CD14-positive monocyte (primary cell): ENCODE results near the gene SLC6A16. TPM values are rescaled to one million over a fixed set of nuclear protein-coding genes. Genes with fewer than 3 reads are reported as not detected.
"Not testable (repeated sequence)": the region's sequence is repeated elsewhere in the genome, so short reads cannot be mapped to it uniquely, and the experiment has no call there.

Experiments
- DNase-seq, 3 donors: peaks; one replicate each; pipeline ENCODE4 v3.0.0-alpha.2; 2011 to 2022
- H2AFZ ChIP-seq: 2 replicates; pipeline ENCODE4 v1.6.0; 2012; ENCODE audit warnings: mild to moderate bottlenecking, low read depth, low read length, inconsistent platforms; ENCODE audit not compliant: insufficient read depth, poor library complexity, severe bottlenecking
- H3K27ac ChIP-seq, 2 donors: 1 replicate in 1 of 2; 2 replicates in 1 of 2; pipeline ENCODE4 v1.5.1; 2012 to 2013; ENCODE audit warnings: low read length in 2 of 2, control low read depth in 1 of 2, inconsistent platforms in 1 of 2, low read depth in 1 of 2, mild to moderate bottlenecking in 1 of 2
- H3K27me3 ChIP-seq, 2 donors: one replicate each; pipeline versions ENCODE4 v1.6.0 to v1.6.1; 2011 to 2013; ENCODE audit warnings: low read length in 2 of 2; ENCODE audit not compliant: control insufficient read depth in 2 of 2, insufficient read depth in 2 of 2
- H3K36me3 ChIP-seq, 2 donors: replicated peaks in 1 of 2; 1 replicate in 1 of 2; 2 replicates in 1 of 2; pipeline versions ENCODE4 v1.5.1 to v1.6.1; 2012 to 2013; ENCODE audit warnings: low read length in 2 of 2, control low read depth in 1 of 2, inconsistent platforms in 1 of 2, mild to moderate bottlenecking in 1 of 2; ENCODE audit not compliant: insufficient read depth in 2 of 2, control insufficient read depth in 1 of 2
- H3K4me1 ChIP-seq, 2 donors: 1 replicate in 1 of 2; 2 replicates in 1 of 2; pipeline versions ENCODE4 v1.5.1 to v1.6.1; 2012 to 2013; ENCODE audit warnings: low read length in 2 of 2, control low read depth in 1 of 2, inconsistent platforms in 1 of 2, mild to moderate bottlenecking in 1 of 2, moderate library complexity in 1 of 2; ENCODE audit not compliant: insufficient read depth in 2 of 2, control insufficient read depth in 1 of 2
- H3K4me2 ChIP-seq: replicated peaks from 2 replicates; pipeline ENCODE3; 2012; ENCODE audit warnings: low read length, moderate library complexity, mild to moderate bottlenecking; ENCODE audit not compliant: poor library complexity, severe bottlenecking; ENCODE audit errors: extremely low read depth
- H3K4me3 ChIP-seq, 3 experiments: fragments of 200-600 bp in 1 of 3; sonication (generic) in 1 of 3; replicated peaks in 1 of 3; 1 replicate in 2 of 3; 2 replicates in 1 of 3; pipeline ENCODE4 v1.5.1; 2011 to 2013; ENCODE audit warnings: low read length in 3 of 3, mild to moderate bottlenecking in 3 of 3, control low read depth in 2 of 3, low read depth in 2 of 3, inconsistent platforms in 1 of 3, moderate library complexity in 1 of 3
- H3K79me2 ChIP-seq: 2 replicates; pipeline ENCODE4 v1.6.0; 2012; ENCODE audit warnings: mild to moderate bottlenecking, control low read depth, inconsistent platforms, low read length, moderate library complexity; ENCODE audit not compliant: insufficient read depth
- H3K9ac ChIP-seq: 2 replicates; pipeline ENCODE4 v1.6.0; 2017; ENCODE audit warnings: low read length, mild to moderate bottlenecking; ENCODE audit not compliant: insufficient read depth, poor library complexity, severe bottlenecking
- H3K9me3 ChIP-seq, 2 donors: replicated peaks in 1 of 2; 1 replicate in 1 of 2; 2 replicates in 1 of 2; pipeline versions ENCODE4 v1.5.1 to v1.6.1; 2012 to 2013; ENCODE audit warnings: low read length in 2 of 2, control low read depth in 1 of 2; ENCODE audit not compliant: control insufficient read depth in 1 of 2, insufficient read depth in 1 of 2
- H4K20me1 ChIP-seq: 2 replicates; pipeline ENCODE4 v1.6.0; 2012; ENCODE audit warnings: mild to moderate bottlenecking, low read length, control low read depth, moderate library complexity; ENCODE audit not compliant: insufficient read depth
- H3K27ac Mint-ChIP-seq, 7 donors: one replicate each; pipeline ENCODE4 v1.8.0; 2020; ENCODE audit warnings: mild to moderate bottlenecking in 7 of 7, mixed read lengths in 7 of 7, moderate library complexity in 6 of 7, inconsistent platforms in 2 of 7
- H3K27me3 Mint-ChIP-seq, 3 donors: one replicate each; pipeline ENCODE4 v1.8.0; 2021 to 2022; ENCODE audit warnings: low read depth in 3 of 3, mild to moderate bottlenecking in 3 of 3, mixed read lengths in 3 of 3, moderate library complexity in 3 of 3, inconsistent platforms in 1 of 3
- H3K36me3 Mint-ChIP-seq, 2 donors: one replicate each; pipeline ENCODE4 v1.8.0; 2020; ENCODE audit warnings: mixed read lengths in 2 of 2, inconsistent platforms in 1 of 2, mild to moderate bottlenecking in 1 of 2
- H3K4me1 Mint-ChIP-seq: one replicate; pipeline ENCODE4 v1.8.0; 2020; ENCODE audit warnings: mild to moderate bottlenecking, mixed read lengths
- H3K4me3 Mint-ChIP-seq, 2 donors: one replicate each; pipeline ENCODE4 v1.8.0; 2020; ENCODE audit warnings: mild to moderate bottlenecking in 2 of 2, mixed read lengths in 2 of 2, moderate library complexity in 1 of 2
- H3K9me3 Mint-ChIP-seq, 7 donors: one replicate each; pipeline ENCODE4 v1.8.0; 2020 to 2022; ENCODE audit warnings: mixed read lengths in 7 of 7, mild to moderate bottlenecking in 6 of 7, moderate library complexity in 6 of 7, inconsistent platforms in 2 of 7
- WGBS: methylation state at CpG from one replicate; pipeline ENCODE4 v1.1.5; 2013; ENCODE audit warnings: missing lambda C conversion rate; ENCODE audit not compliant: insufficient coverage; 5-methylcytosine and 5-hydroxymethylcytosine counted together
- intact Hi-C, 2 donors: fragments of 100-400 bp; cut with micrococcal nuclease; formaldehyde crosslinking; loops; one replicate each; pipeline versions ENCODE4 v1.15.0 to v1.15.1; 2023
- polyA plus RNA-seq, 3 donors: library from polyadenylated mRNA; depleted of rRNA in 1 of 3; unstranded in 2 of 3; stranded (reverse) in 1 of 3; fragments of 300-500 nt in 2 of 3; fragments of >200 nt in 1 of 3; fragmentation: Illumina TruSeq in 2 of 3; gene quantifications; 1 replicate in 2 of 3; 2 replicates in 1 of 3; pipeline ENCODE4 v1.2.3, GENCODE V29; 2012 to 2021
- TF ChIP-seq, protein P1 (sequence below): fragments of 200-600 bp; IDR thresholded peaks from one replicate; pipeline ENCODE4 v1.8.0; 2022; ENCODE audit warnings: antibody characterized with exemption, mild to moderate bottlenecking

Gene SLC6A16
- polyA plus RNA-seq, 3 donors = 0.21 to 1.5 (median 0.55) TPM

DNA sequence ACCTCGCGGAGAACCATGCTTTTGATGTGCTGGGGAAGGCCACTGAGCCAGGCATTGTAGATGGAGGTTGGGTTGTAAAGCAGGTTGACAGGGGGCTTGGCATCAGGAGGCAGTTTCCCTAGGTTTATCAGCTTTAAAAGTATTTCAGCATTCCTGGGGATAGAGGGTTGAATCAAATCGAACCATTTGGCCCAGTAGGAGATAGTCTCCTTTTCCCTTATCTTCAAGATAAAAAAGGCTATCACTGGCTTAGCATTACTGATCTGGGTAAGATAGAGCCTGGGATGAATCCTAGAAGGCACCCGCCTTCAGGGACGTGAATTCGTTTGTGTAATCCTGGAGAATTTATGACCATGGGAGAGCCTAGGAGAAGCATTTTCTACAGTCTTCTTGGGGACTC lies 30.6 kb downstream of the SLC6A16 start:
- H4K20me1 ChIP-seq = no peaks in the 10 kb centered on the region
- H3K9ac ChIP-seq = no peak overlapping the region
- Mint-ChIP-seq H3K36me3 (no peaks in the 10 kb centered on the region), H3K4me3 (no peak overlapping the region), H3K27me3 (peaks cover 4 to 8% (median 8%) of the 10 kb centered on the region in 3 donors), H3K4me1 (no peaks in the 10 kb centered on the region), H3K9me3 (no peaks in the 10 kb centered on the region), H3K27ac (no peak overlapping the region)
- no peak overlapping the region for H3K4me2 ChIP-seq
- peaks cover 0 to 4% of the 10 kb centered on the region in 2 donors for H3K27me3 ChIP-seq
- WGBS = 100% methylated on average over 2 of the region's 6 CpGs
- intact Hi-C loops = no loop called here
- no peak overlapping the region for H3K4me3 ChIP-seq
- no peaks in the 10 kb centered on the region for H3K9me3 ChIP-seq
- H3K36me3 ChIP-seq = no peaks in the 10 kb centered on the region
- DNase-seq = no peak
- TF ChIP-seq, protein P1, sequence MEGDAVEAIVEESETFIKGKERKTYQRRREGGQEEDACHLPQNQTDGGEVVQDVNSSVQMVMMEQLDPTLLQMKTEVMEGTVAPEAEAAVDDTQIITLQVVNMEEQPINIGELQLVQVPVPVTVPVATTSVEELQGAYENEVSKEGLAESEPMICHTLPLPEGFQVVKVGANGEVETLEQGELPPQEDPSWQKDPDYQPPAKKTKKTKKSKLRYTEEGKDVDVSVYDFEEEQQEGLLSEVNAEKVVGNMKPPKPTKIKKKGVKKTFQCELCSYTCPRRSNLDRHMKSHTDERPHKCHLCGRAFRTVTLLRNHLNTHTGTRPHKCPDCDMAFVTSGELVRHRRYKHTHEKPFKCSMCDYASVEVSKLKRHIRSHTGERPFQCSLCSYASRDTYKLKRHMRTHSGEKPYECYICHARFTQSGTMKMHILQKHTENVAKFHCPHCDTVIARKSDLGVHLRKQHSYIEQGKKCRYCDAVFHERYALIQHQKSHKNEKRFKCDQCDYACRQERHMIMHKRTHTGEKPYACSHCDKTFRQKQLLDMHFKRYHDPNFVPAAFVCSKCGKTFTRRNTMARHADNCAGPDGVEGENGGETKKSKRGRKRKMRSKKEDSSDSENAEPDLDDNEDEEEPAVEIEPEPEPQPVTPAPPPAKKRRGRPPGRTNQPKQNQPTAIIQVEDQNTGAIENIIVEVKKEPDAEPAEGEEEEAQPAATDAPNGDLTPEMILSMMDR = no peak
- H2AFZ ChIP-seq = no peak overlapping the region
- H3K27ac ChIP-seq = no peak overlapping the region
- H3K4me1 ChIP-seq = no peaks in the 10 kb centered on the region
- H3K79me2 ChIP-seq = no peaks in the 10 kb centered on the region

DNA sequence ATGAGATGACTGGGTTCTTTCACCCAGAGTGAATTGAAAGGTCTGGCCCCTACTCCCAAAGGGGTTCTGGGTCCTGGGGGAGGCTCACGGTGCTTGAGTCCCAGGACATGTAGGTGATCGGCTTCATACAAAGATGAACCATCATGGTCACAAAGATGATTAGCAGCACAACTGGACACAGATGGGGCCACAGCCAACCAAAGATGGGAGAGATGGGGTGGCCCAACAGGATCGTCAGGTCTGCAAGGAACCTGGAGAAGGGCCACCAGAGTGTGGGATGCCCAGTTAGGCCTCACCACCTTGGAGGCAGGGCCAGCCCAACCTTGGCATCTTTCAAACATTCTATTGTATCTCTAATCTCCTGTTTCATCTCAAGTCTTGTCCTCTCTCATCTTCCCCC lies 34.5 kb downstream of the SLC6A16 start:
- H3K4me2 ChIP-seq = no peak overlapping the region
- peaks cover 0 to 8% (median 2%) of the 10 kb centered on the region in 7 donors for H3K9me3 Mint-ChIP-seq

DNA sequence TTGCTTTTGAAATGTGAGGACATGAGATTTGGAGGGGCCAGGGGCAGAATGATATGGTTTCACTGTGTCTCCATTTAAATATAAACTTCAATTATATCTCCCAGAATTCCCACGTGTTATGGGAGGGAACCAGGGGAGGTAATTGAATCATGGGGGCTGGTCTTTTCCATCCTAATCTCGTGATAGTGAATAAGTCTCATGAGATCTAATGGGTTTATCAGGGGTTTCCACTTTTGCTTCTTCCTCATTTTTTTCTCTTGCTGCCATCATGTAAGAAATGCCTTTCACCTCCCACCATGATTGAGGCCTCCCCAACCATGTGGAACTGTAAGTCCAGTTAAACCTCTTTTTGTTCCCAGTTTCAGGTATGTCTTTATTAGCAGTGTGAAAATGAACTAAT lies 35.7 kb downstream of the SLC6A16 start:
- H3K27ac Mint-ChIP-seq, H3K4me2 ChIP-seq, H3K27ac ChIP-seq, intact Hi-C loops, H3K4me3 ChIP-seq, H3K36me3 ChIP-seq, H3K9me3 Mint-ChIP-seq, H3K4me1 Mint-ChIP-seq, H3K27me3 ChIP-seq, H3K4me1 ChIP-seq, H3K27me3 Mint-ChIP-seq, H2AFZ ChIP-seq, H3K79me2 ChIP-seq, H3K36me3 Mint-ChIP-seq, H3K4me3 Mint-ChIP-seq, DNase-seq, H3K9me3 ChIP-seq, H4K20me1 ChIP-seq, H3K9ac ChIP-seq: not testable (repeated sequence)
- WGBS = no CpG with 5 or more reads among the region's 2 CpGs

More for the DNA sequence above, 34.5 kb downstream of the SLC6A16 start:
- H4K20me1 ChIP-seq = no peaks in the 10 kb centered on the region
- peaks cover 0 to 9% (median 2%) of the 10 kb centered on the region in 3 donors for H3K27me3 Mint-ChIP-seq
- H3K79me2 ChIP-seq = no peaks in the 10 kb centered on the region
- H3K27ac ChIP-seq = no peak overlapping the region
- H3K4me3 ChIP-seq = no peak overlapping the region
- H3K4me1 ChIP-seq = no peaks in the 10 kb centered on the region
- no peaks in the 10 kb centered on the region for H3K27me3 ChIP-seq
- no peak overlapping the region for H2AFZ ChIP-seq
- no peak overlapping the region for H3K4me3 Mint-ChIP-seq
- no peak overlapping the region for H3K27ac Mint-ChIP-seq
- TF ChIP-seq, protein P1 = no peak
- no peaks in the 10 kb centered on the region for H3K4me1 Mint-ChIP-seq
- H3K36me3 ChIP-seq = no peaks in the 10 kb centered on the region
- H3K9ac ChIP-seq = no peak overlapping the region
- 100% methylated on average over 1 of the region's 3 CpGs for WGBS
- H3K9me3 ChIP-seq = peaks cover 0 to 5% of the 10 kb centered on the region in 2 donors
- H3K36me3 Mint-ChIP-seq = no peaks in the 10 kb centered on the region
- no peak for DNase-seq
- intact Hi-C loops = no loop called here
